ENCODE data around the gene FUZ.

Gene FUZ

GRCh38 chr19:49851456-49852259, 38.6 kb upstream of the FUZ start:
- no peak for DNase-seq (ENCODE audit: low spot score)

DNA sequence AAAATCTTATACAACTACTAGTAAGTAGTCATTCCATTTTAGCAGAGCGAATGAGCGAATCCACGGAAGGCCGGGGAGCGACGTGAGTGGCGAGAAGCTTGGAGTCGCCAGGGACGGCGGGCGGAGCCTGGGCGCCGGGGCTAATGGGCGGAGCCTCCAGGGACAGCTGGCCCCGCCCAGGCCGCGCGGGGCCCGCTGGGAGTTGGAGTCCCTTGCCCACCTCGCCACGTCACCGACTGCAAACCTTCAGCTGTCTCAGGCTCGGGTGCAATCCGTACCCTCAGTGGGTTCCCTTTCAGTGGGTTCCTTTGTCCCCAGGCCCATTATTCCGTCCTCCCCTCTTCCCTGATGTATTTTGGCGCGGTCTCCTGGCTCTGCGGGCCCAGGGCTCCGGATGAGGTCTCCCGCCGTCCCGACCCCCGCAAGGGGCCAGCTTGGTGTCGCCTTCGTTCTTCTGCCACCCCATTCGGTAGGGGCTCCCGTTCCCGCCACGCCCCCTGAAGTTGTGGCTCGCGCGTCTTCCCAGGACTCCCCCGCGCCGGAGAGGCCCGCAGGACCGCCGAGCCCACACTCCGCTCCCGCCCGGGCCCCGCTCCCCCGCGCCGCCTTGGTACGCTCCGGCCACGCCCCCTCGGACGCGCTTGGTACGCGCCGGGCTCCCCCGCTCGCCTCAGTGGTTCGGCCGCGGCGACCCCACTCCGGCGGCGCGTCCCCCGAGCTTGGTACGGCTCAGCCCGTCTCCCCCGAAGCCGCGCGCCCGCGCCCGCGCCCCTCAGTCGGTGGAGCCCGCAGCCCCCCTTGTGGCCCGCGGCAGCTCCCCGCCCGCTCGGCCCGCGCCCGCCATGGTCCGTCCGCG, 37.6 kb upstream of the FUZ start, which contains the start of gene PTOV1:
PTOV1 (plus strand) TSS at position 673 of the 856 bp plus-strand sequence.
- DNase-seq (ENCODE audit: low spot score), result peak; percentile 96

GRCh38 chr19:49850221-49850486, 37.1 kb upstream of the FUZ start:
- no peak for DNase-seq (ENCODE audit: low spot score)

DNA sequence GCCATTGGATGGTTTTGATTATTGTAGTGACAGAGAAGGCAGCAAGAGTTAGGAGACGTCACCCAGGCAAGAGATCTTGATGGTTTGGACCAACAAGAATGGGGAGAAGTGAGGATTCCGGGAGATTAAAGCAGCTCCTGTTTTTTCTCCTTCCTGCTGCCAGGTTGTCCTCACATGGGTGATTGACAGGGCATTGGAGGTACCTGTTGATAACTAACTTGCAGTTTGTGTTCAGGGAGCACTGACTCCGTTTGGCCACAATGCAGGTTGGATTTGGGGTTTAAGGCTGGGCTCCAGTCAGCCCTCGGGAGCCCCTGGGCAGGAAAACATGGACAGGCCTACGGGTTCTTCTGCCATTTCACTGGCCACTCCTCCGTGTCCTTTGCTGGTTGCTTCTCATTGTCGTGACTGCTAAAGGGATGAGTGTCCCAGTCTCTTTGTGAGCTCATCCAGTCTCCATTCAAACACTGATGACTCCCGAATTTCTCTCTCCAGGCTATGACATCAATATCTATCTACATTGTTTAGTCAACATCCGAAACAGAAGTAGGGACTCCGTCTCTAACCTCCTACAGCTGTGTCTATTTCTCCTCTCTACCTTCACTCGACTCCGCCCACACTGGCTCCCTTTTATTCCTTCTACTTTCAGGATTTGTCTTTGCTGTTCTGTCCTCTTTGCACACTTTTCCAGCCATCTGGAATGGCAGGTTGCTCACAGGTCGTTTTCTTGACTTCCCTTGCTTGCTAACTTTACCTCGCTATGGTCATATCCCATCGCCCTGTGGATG, 36.5 kb upstream of the FUZ start:
- DNase-seq (ENCODE audit: low spot score), result no peak

GRCh38 chr19:49848938-49849337, 35.8 kb upstream of the FUZ start:
- no peak for DNase-seq (ENCODE audit: low spot score)

- peak; percentile 75 for DNase-seq (ENCODE audit: low spot score)
Measured at GRCh38 chr19:49847731-49848696, 34.9 kb upstream of the FUZ start.

DNA sequence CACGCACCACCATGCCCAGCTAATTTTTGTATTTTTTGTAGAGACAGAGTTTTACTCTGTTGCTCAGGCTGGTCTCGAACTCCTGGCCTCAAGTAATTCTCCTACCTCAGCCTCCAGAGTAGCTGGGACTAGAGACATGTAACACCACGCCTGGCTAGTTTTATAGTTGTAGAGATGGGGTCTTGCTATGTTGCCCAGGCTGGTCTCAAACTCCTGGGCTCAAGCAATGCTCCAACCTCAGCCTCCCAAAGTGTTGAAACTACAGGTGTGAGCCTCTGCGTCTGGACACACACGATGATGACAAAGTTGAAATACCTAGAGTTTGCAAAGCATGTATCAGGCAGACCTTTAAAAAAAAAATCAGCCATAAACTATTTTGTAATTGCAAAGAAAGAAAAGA, 33.3 kb upstream of the FUZ start:
- DNase-seq (ENCODE audit: low spot score), result no peak

- no peak for DNase-seq (ENCODE audit: low spot score)
Measured at GRCh38 chr19:49845414-49845813, 32.3 kb upstream of the FUZ start.

DNA sequence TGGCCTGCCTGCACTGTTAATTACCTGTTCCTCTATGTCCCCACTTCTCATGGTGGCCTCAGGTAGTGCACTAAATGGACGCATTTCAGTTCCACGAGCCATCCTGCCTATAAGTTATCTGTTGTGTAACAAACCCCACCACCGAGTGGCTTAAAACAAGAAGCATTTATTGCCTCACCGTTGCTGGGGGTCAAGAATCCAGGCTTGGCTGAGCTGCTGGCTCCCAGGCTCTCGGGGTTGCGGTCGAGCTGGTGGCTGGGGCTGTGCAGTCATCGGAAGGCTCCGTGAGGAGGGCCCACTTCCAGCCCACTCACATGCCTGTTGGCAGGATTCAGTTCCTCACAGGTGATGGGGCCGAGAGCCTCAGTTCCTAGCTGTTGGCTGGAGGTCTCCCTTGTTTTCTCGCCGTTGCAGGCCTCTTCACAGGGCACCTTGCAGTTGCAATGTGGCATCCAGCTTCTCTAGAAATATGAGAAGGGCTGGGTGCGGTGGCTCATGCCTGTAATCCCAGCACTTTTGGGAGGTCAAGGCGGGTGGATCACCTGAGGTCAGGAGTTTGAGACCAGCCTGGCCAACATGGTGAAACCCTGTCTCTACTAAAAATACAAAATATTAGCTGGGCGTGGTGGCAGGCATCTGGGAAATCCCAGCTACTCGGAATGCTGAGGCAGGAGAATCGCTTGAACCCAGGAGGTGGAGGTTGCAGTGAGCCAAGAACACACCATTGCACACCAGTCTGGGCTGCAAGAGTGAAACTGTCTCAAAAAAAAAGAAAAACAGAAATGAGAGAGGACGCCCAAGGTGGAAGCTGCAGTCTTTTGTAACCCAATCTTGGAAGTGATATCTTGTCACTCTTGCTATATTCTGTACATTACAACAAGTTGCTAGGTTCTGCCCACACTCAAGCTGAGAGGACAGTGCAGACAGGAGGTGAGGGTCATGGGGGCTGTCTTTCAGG, 31.3 kb upstream of the FUZ start:
- no peak for DNase-seq (ENCODE audit: low spot score)

DNA sequence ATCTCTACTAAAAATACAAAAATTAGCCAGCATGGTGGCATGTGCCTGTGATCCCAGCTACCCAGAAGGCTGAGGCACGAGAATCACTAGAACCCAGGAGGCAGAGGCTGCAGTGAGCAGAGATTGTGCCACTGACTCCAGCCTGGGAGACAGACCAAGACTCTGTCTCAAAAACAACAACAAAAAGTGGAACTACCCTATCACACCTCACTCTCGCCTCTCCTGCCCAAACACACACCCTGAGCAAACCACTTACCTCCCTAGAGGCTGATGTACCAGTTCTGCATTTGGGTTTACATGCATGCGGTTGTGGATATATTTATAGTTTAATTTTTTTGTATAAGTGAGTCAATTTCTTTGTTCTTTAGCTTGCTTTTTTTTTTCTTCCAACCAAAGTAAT, 30.2 kb upstream of the FUZ start:
- no peak for DNase-seq (ENCODE audit: low spot score)

DNA sequence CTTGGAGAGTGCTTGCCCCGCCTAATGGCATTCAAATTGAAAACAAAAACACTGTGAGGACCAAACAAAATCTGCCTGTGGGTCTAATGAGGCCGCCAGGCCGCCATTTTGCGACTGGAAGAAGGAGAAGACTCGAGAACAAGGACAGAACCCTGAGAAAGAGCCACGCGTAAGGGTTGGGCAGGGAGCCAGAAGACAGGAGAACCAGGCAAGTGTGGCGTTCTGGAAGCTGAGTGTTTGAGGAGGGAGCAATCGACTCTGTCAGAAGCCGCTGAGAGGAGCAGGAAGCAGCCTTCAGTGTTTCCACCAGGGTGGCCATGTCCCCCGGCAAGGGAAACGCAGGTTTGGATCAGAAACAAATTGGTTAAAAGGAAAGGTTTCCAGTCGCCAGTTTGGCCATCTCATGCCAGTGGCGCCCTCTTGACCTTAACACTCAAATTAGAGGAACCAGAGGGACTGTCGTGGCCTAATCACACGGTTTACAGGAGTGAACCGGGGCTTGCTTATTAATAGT, 27.7 kb upstream of the FUZ start:
- no peak for DNase-seq (ENCODE audit: low spot score)

DNA sequence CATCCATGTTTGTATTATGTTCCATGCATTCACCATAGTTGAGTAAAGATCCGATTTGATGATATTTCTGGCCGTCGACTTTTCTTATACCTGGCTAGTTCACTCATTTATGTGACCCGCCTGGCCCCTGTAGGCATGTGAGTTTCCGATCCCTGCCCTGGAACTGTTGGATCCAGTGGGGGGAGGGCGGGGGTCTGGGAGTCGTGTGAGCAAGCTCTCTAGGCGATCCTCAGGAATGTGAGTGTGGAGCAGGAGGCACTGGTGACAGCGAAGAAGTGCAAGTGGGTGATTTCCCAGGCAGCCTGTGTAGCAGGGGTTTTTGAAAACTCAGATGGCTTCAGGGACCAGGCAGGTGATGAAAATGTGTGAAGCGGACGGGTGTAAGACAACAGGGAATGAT, 27.2 kb upstream of the FUZ start:
- DNase-seq (ENCODE audit: low spot score), result no peak

DNA sequence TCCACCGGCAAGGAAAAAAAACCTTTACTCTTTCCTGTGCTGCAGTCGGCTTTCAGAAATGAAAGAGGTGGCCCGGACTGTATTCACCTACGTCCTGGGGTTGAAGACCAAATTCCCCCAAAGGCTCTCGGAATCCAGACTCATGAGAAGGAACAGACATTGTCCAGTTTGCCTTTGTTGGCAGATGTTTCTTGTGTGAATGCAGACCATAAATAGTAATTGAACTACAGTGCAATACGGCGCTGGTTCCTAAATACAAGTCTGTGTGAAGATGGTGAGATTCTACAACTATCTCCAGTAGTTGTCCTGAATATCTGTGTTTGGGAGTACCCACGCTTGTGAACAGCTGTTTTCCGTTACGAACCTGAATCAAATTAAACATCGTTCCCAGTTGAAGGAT, 26.6 kb upstream of the FUZ start:
- DNase-seq (ENCODE audit: low spot score), result no peak

- no peak for DNase-seq (ENCODE audit: low spot score)
Measured at GRCh38 chr19:49838885-49839588, 25.9 kb upstream of the FUZ start.

DNA sequence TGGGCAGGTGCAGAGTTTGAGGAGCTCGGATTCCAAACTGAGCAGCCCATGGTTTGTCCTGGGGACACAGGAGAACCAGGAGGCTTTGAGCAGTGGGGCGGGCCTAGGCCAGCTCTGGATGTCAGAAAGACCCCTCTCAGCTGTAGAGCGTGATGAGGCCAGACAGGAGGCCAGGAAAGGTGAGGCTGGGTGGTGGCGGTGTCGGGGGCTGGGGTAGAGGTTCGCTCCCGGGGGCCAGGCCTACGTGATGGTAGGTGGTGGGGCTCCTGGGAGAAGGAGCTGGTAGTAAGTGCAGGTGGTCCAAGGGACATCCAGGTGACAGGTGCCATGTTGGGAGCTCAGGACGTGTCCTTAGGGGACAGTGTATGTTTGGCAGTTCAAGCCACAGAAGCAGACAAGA, 24.3 kb upstream of the FUZ start:
- DNase-seq (ENCODE audit: low spot score), result no peak

GRCh38 chr19:49837009-49837310, 23.9 kb upstream of the FUZ start:
- DNase-seq (ENCODE audit: low spot score), result no peak

DNA sequence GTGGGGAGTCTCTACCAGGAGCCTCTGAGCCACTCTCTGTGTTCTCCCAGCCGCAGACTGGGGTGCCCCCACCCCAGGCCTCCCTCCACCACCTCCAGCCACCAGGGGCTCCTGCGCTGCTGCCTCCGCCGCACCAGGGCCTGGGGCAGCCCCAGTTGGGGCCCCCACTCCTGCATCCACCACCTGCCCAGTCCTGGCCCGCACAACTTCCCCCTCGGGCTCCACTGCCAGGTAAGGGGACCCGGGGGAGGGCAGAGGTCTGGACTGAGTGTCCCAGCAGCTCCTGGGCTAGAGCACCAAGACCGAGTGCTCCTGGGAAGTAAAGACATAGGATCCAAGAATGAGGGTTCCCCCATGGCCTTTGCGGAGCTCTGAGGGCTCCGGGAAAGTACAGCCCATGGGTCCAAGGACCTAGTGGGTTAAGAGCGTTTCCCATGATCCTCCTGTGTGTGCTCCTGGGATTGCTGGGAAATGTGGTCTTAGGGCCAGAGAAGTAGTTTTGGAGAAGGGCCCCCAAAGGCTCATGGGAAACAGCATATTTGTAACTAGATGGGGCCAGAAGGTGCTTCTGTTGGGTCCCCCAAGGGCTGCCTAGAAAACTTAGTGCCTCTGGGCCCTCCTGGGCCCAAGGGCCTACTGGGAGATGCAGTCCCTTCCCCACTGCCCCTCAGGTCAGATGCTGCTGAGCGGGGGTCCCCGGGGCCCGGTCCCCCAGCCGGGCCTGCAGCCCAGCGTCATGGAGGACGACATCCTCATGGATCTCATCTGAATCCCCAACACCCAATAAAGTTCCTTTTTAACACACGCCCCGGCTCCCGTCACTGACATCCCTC, 23.3 kb upstream of the FUZ start:
- no peak for DNase-seq (ENCODE audit: low spot score)

- no peak for DNase-seq (ENCODE audit: low spot score)
Measured at GRCh38 chr19:49835562-49835961, 22.5 kb upstream of the FUZ start.

- DNase-seq (ENCODE audit: low spot score), result no peak
Measured at GRCh38 chr19:49833599-49833998, 20.5 kb upstream of the FUZ start.

Data from LoVo (cell line).